ENCODE measurements around the gene MYRF.

GRCh38 chr11:61712846-61713245, 39.6 kb upstream of the MYRF start:
- TF ChIP-seq CTCF (IDR thresholded peaks at IDR 0.05) (no peak), EZH2 (IDR thresholded peaks at IDR 0.05) (no peak)

Measured in neural progenitor cell (in vitro differentiated cells).